Measurements from ENCODE around the gene MPO.

MPO gene

GRCh38 chr17:58280480-58281217 lies at the start of gene MPO:
Gene MPO, minus strand, starts transcription at chr17:58280935. Its CDS starts 177 bp downstream, at chr17:58280758.
- no peak for DNase-seq (ENCODE audit: low read depth)
- H3K4me3 ChIP-seq (ENCODE audit: low read depth, low read length), result no peak within 1 kb of the TSS
- no peak for TF ChIP-seq CTCF (IDR thresholded peaks at IDR 0.05; ENCODE audit: low read depth, low read length, missing control alignments)

GRCh38 chr17:58329810-58330537 lies 49.2 kb upstream of the MPO start:
- DNase-seq (ENCODE audit: low read depth), result peak; percentile 93
- peak overlapping the region; percentile 97 for H3K4me3 ChIP-seq (ENCODE audit: low read depth, low read length)
- TF ChIP-seq CTCF (IDR thresholded peaks at IDR 0.05; ENCODE audit: low read depth, low read length, missing control alignments), result no peak

GRCh38 chr17:58329035-58329809 lies 48.5 kb upstream of the MPO start:
- DNase-seq (ENCODE audit: low read depth), result peak; percentile 97
- H3K4me3 ChIP-seq (ENCODE audit: low read depth, low read length), result peak overlapping the region; percentile 41
- peak; percentile 61 for TF ChIP-seq CTCF (IDR thresholded peaks at IDR 0.05; ENCODE audit: low read depth, low read length, missing control alignments)

- peak; percentile 91 for DNase-seq (ENCODE audit: low read depth)
- TF ChIP-seq CTCF (IDR thresholded peaks at IDR 0.05; ENCODE audit: low read depth, low read length, missing control alignments), result no peak
- H3K4me3 ChIP-seq (ENCODE audit: low read depth, low read length), result peak within 1 kb of the TSS; percentile 41
Observed at GRCh38 chr17:58328195-58329034, 47.7 kb upstream of the MPO start, which contains the start of gene TSPOAP1. Gene TSPOAP1, minus strand, starts transcription at chr17:58328795. Its CDS starts 875 bp downstream, at chr17:58327920.

- no peak for DNase-seq (ENCODE audit: low read depth)
- peak overlapping the region; percentile 35; the same call in 1 of the 2 replicates for H3K4me3 ChIP-seq (ENCODE audit: low read depth, low read length)
- no peak for TF ChIP-seq CTCF (IDR thresholded peaks at IDR 0.05; ENCODE audit: low read depth, low read length, missing control alignments)
Observed at GRCh38 chr17:58327363-58328194, 46.8 kb upstream of the MPO start.
